ENCODE measurements around the gene BTN2A1.
"Not testable (repeated sequence)": the region's sequence is repeated elsewhere in the genome, so short reads cannot be mapped to it uniquely, and the experiment has no call there.

The BTN2A1 gene

DNA sequence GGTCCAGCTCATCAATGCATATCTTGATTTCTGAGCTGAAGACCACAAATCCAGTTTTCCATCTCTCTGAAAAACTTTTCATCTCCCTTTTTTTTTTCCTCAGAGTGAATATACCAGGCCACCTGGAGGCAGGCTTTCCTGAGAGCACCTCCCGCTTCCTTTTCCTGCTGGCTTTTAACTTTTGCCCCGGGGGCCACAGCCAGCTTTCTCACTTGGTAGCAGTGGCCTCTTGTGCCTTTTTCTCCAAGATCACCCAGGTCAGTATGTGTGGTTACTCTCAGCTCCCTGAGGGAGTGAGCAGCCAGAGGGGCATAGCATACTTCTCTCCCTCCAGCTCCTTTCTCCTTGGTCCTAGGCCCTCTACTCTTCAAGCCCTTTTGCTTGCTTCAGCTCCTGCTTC, 42.3 kb downstream of the BTN2A1 start, which contains the start of gene BTN1A1:
BTN1A1 (plus strand) TSS at position 202 of the 400 bp plus-strand sequence. CDS start 984 bp downstream, outside the sequence.
- no peak for DNase-seq

DNA sequence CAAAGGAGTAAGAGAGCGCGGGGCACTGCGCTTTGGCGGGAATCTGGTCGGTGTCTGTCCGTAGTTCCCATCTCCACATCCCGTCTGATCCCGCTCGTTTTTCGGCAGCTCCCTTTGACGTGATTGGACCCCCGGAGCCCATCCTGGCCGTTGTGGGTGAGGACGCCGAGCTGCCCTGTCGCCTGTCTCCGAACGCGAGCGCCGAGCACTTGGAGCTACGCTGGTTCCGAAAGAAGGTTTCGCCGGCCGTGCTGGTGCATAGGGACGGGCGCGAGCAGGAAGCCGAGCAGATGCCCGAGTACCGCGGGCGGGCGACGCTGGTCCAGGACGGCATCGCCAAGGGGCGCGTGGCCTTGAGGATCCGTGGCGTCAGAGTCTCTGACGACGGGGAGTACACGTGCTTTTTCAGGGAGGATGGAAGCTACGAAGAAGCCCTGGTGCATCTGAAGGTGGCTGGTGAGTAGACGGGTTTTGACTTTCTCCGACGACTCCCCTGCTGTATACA, 43.8 kb downstream of the BTN2A1 start:
- peak; percentile 24 for DNase-seq

DNA sequence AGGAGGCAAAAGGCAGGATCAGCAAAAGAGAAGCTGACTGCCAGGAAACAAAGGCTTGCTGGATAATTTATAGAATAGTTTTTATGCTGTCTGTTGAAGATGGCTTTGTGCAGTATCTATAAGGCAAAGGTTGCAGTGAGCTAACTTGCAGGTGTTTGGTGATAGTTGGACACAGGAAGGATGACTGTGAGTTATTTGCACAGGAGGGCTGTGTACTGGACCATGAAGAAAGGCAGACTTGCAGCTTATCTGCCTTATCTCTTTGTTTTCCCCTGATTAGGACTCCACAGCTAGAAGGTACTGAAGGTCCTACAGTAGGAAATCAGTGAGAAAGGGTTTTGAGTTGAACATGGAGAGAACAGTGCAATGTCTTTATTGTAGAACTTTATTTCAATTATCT, 44.4 kb downstream of the BTN2A1 start:
- DNase-seq = no peak

DNA sequence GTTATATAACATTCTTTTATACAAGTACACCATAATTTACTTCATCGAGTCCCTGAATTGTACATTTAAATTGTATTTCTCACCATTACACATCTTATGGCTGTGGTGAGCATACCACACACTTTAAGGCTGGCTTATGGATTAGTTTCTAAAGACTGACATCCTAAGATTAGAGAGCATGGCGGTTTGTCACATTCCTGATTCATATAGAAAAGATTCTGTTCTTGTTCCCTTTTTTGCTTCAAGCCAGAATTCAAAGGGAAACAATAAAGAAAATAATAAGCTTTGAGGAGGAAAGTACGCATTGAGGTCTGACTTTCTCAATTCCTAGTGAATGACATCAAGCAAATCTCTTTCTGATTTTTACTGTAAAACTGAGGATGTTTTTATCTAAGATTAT, 44.9 kb downstream of the BTN2A1 start:
- DNase-seq = no peak

DNA sequence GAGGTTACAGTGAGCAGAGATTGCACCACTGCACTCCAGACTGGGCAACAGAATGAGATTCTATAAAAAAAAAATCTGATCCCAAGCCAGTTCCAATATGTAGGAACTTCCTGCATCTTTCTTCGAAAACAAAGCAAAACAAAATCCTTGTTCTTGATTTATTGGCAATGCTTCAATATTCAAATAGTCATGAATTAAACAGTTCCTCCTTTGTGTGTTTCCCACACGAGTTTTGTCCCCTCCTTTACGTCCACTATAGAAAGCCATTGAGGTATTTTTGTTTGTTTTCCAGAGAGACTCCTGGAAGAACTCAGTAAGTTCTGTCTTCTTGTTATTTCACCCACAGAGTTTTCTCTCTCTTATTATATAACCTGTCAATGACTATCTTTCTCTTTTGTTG, 49.9 kb downstream of the BTN2A1 start:
- no peak for DNase-seq

DNA sequence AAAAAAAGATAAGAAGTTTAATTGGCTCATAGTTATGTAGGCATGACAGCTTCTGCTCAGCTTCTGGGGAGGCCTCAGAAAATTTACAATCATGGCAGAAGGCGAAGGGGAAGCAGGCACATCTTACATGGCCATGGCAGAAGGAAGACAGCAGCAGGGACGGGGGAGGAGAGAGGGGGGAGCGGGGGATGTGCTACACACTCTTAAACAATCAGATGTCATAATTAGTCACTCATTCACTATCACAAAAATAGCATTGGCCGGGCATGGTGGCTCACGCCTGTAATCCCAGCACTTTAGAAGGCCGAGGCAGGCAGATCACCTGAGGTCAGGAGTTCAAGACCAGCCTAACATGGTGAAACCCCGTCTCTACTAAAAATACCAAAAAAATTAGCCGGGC, 53.3 kb downstream of the BTN2A1 start:
- DNase-seq = not testable (repeated sequence)

DNA sequence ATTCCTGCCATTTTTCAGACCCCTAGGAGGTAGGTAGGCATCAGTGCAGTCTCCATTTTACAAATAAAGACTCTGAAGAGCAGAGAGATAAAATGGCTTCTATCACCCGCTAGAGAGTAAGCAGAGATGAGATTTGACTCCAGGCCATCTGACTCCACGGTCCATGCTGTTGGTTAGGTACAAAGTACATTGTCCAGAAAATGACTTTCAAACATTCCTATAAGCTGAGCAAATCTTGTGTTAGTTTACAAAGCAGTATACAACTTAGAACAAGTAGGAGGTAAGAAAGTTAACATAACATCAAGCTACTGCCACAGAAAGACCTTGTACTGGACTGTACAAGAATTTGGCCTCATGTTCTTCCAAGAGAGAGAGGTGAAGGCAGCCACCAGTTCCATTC, 57.2 kb downstream of the BTN2A1 start:
- DNase-seq = no peak

DNA sequence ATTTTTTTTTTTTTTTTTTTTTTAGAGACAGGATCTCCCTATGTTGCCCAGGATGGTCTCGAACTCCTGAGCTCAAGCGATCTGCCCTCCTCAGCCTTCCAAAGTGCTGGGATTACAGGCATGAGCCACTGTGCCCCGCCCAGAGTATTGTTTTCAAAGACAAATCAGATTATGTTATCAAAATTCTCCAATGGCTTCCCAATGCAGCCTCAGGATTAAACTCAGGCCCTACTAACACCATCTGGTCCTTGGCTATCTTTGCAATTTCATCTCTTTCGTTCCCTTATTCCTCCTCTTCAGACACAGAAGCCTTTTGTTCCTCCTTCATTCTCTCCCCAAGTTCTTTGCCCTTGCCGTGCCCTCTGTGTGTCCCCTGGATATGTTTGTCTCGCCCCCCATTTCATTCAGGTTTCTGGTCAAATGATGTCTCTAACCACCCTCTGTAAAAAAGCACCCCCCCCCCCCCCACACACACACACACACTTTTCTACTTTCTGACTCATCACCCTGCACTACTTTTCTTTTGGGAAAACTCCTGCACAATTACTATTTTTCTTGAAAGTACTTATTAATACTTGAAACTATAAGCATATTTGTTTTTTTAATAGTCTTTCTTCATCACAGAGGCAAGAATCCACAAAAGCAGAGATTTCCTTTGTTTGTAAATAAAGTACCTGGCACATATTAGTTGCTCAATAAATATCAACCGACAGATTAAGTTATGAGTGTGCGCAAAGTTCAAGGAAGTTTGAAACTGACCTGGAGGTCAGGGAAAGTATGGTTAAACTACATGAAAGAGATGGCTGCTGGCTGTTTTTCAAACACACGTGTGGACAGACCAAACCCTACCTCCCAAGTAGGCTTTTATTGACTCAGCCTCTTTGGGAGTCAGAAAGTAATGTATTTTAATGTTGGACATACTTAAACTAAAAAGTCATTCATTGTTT, 59.0 kb downstream of the BTN2A1 start:
- DNase-seq = no peak
